ENCODE measurements around the gene RNF144B. TPM values are rescaled to one million over a fixed set of nuclear protein-coding genes. Genes with fewer than 3 reads are reported as not detected.

Gene RNF144B
- total RNA-seq, 1 donor from 2014 or later, result 14.1 TPM

GRCh38 chr6:18469536-18469935 lies 82.4 kb downstream of the RNF144B start:
- H3K4me3 ChIP-seq, result no peak overlapping the region
- no peaks in the 10 kb centered on the region for H3K27me3 ChIP-seq (ENCODE audit: low read depth)
- no peak for DNase-seq
- TF ChIP-seq CTCF (IDR thresholded peaks at IDR 0.05; ENCODE audit: borderline replicate concordance), result no peak
- no peak overlapping the region for H3K27ac ChIP-seq (replicated peaks)
- no peaks in the 10 kb centered on the region for H3K4me1 ChIP-seq
- intact Hi-C loops (cut with micrococcal nuclease), result no loop called here
- no peaks in the 10 kb centered on the region for H3K9me3 ChIP-seq (replicated peaks)
- peaks cover 27% of the 10 kb centered on the region for H3K36me3 ChIP-seq

GRCh38 chr6:18471232-18471964 lies 84.2 kb downstream of the RNF144B start:
- Histone ChIP-seq H3K27ac (replicated peaks) (no peak overlapping the region), H3K36me3 (peaks cover 11% of the 10 kb centered on the region), H3K4me3 (no peak overlapping the region), H3K27me3 (ENCODE audit: low read depth) (no peaks in the 10 kb centered on the region), H3K9me3 (replicated peaks) (no peaks in the 10 kb centered on the region), H3K4me1 (no peaks in the 10 kb centered on the region)
- no peak for DNase-seq
- no peak for TF ChIP-seq CTCF (IDR thresholded peaks at IDR 0.05; ENCODE audit: borderline replicate concordance)
- intact Hi-C loops (cut with micrococcal nuclease), result no loop called here

GRCh38 chr6:18472941-18473340 lies 85.8 kb downstream of the RNF144B start:
- TF ChIP-seq CTCF (IDR thresholded peaks at IDR 0.05; ENCODE audit: borderline replicate concordance), result no peak
- no peak for DNase-seq
- intact Hi-C loops (cut with micrococcal nuclease), result no loop called here
- Histone ChIP-seq H3K36me3 (no peaks in the 10 kb centered on the region), H3K4me3 (no peak overlapping the region), H3K4me1 (peaks cover 6% of the 10 kb centered on the region), H3K27ac (replicated peaks) (no peak overlapping the region), H3K9me3 (replicated peaks) (no peaks in the 10 kb centered on the region), H3K27me3 (ENCODE audit: low read depth) (no peaks in the 10 kb centered on the region)

GRCh38 chr6:18473755-18474154 lies 86.6 kb downstream of the RNF144B start:
- TF ChIP-seq CTCF (IDR thresholded peaks at IDR 0.05; ENCODE audit: borderline replicate concordance), result no peak
- no peaks in the 10 kb centered on the region for H3K27me3 ChIP-seq (ENCODE audit: low read depth)
- peaks cover 11% of the 10 kb centered on the region for H3K4me1 ChIP-seq
- no peaks in the 10 kb centered on the region for H3K9me3 ChIP-seq (replicated peaks)
- no peak overlapping the region for H3K4me3 ChIP-seq
- no peak for DNase-seq
- no peak overlapping the region for H3K27ac ChIP-seq (replicated peaks)
- intact Hi-C loops (cut with micrococcal nuclease), result no loop called here
- H3K36me3 ChIP-seq, result no peaks in the 10 kb centered on the region

GRCh38 chr6:18477301-18477941 lies 90.3 kb downstream of the RNF144B start:
- Histone ChIP-seq H3K36me3 (no peaks in the 10 kb centered on the region), H3K4me1 (peaks cover 13% of the 10 kb centered on the region), H3K27me3 (ENCODE audit: low read depth) (no peaks in the 10 kb centered on the region), H3K4me3 (no peak overlapping the region), H3K27ac (replicated peaks) (peak overlapping the region; percentile 84), H3K9me3 (replicated peaks) (no peaks in the 10 kb centered on the region)
- DNase-seq, result no peak
- no peak for TF ChIP-seq CTCF (IDR thresholded peaks at IDR 0.05; ENCODE audit: borderline replicate concordance)
- intact Hi-C loops (cut with micrococcal nuclease), result no loop called here

All from left ventricle myocardium inferior (tissue), 1 donor.